Stimulated activated CD4-positive, alpha-beta T cell treated with anti-CD3 and anti-CD28 coated beads, Interleukin-1b, Interleukin-23, amount 100 ng/mL, for 24 hours (primary cell): Measurements from ENCODE around the gene S100A12.
"Not testable (repeated sequence)": the region's sequence is repeated elsewhere in the genome, so short reads cannot be mapped to it uniquely, and the experiment has no call there.

Experiments used
- DNase-seq, 4 experiments: peaks; one replicate each; pipeline ENCODE4 v3.0.0-alpha.2; 2020; ENCODE audit warnings: low read depth in 4 of 4, low spot score in 1 of 4

Gene S100A12

DNA sequence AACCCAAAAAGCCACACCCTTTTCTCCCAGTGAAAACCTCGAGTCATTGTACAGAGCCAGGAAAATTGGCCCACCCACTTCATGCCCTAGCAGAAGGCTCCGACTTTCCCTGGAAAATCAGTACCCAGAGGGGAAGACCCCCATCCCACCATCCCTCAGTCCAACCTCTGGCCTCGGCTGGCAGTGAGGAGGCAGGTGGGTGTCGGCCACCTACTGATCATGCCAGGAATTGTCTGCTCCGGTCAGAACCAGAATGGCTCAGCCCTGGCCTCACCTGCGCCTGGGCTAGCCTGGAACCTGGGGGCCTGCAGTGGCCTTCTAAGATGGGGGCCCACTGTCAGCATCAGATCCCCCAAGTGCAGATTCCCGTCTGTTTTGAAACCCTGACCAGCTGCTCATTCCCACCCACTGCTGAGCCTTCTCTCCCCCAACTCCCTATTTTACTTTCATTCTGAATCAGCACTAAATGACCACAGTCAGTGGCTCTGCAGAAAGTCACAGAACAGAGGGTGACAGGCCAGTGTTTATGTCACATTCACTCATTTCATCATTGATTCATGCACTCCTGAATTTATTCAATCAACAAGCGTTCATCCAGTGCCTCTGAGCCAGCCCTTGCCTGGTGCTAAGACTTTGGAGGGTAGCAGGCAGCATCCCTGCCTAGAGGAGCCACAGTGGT, 20.8 kb downstream of the S100A12 start:
- no peak for DNase-seq

DNA sequence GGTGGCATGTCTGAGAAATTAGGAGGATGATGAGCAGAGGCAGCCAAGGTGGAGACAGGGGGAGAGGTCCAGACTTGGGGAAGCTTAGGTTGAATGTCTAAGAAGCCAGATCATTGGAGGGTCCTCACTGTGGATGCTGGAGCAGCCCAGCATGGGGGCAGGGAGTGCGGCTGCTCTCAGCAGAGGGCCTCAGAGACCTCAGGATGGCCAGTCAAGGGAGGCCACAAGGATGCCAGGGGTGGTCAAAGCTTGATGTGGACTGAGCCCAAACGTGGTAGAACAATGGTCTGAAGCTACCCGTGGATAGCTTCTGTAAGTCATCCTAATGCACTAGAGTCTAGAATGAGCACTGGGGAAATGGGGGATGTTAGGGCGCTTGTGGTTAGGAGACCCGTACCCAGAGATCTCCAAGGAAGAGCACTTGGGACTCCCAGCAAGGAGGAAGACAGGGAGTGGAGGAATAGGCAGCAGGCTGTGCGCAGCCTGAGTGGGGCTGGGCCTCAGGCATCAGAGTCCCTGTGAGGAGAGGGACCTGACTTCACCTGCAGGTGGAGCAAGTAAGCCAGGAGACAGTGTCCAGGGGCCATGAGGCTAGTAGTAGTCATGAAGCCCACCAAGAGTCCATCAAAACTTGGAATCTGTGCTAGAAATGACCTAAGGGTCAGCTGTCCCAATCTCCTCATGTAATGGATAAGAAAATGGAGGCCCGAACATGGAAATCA, 22.0 kb downstream of the S100A12 start:
- DNase-seq = no peak

DNA sequence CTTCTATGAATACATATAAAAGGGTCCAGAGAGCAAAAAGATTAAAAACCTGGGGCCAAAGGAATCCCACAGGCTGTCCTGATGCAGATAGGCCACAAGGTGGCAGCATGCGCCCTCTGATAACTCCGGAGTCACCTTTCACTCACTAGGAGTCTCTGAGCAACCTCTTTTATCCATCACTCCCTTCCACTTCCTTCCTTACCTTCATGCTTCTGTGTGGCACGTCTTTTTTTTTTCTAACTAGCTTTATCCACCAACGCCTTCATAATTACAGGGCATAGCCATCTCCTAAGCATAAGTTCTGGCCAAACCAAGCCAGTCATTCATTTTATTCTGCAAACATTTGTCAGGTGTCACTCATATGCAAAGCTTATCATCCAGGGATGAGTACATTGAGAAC, 22.9 kb downstream of the S100A12 start:
- peak; percentile 26 to 49 (median 35) for DNase-seq

DNA sequence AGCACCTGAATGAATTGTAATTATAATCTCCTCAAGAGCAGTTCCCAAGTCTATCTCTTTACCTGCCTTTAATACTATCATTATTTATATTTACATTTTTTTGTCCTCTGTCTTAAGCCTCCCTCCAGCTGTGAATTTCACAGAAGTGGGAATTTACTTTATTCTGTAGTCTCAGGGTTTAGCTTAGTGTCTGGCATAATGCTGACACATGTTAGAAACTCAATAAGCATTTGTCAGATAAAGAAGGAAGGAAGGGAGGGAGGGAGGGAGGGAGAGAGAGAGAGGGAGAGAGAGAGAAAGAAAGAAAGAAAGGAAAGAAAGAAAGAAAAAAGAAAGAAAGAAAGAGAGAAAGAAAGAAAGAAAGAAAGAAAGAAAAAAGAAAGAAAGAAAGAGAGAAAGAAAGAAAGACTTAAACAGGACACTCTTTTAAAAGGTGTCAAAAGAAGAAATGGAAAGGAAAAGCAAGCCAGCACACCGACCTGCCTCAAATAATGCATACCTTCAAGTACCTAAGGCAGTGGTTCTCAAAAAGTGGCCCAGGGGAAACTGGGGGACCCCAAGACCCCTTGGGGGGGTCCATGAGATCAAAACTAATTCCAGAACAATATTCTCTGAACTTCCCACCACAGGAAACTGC, 25.0 kb downstream of the S100A12 start:
- DNase-seq = no peak

DNA sequence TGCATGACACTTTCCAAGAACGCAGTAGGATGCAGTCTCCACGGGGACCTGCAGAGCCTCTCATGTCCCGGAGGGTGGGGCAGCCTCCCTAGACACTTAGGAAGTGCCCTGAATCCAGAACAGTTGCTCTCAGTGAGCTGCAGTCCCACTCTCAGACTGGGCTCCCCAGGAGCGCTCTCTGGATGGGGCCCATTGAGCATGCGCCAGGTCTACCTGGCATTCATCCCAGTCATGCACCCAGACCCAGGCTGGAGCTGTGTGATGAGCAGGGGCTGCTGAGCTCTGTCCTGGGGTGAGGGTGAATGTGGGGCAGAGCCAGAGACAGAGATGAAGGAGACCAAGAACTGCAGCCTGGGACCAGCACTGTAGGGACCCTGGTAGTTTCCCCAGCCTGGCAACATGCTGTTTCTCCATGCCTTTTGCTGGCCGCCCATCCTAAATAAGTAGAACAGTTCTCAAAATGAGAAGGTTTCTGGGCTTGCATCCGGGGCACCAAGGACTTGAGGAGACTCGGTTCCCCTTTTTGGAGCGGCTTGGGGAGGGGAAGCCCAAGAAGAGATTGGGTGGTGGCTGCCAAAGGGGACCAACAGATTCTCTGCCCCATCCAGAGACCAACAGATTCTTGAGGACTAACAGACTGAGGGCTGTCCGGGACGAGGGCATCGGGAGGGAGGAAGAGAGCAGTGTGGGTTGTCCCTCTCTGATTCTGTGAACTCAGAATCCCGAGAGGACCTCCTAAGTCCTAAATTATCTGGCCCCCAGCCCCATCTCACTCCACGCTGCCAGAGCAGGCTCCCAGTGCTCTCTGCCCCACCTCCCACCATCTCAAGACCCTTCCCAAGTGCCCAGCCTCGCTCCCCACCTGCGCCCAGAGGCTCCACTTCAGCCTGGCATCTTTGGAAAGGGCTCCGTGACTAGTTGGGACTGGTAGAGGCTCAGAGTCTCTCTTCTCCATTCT, 25.8 kb downstream of the S100A12 start:
- DNase-seq = no peak

DNA sequence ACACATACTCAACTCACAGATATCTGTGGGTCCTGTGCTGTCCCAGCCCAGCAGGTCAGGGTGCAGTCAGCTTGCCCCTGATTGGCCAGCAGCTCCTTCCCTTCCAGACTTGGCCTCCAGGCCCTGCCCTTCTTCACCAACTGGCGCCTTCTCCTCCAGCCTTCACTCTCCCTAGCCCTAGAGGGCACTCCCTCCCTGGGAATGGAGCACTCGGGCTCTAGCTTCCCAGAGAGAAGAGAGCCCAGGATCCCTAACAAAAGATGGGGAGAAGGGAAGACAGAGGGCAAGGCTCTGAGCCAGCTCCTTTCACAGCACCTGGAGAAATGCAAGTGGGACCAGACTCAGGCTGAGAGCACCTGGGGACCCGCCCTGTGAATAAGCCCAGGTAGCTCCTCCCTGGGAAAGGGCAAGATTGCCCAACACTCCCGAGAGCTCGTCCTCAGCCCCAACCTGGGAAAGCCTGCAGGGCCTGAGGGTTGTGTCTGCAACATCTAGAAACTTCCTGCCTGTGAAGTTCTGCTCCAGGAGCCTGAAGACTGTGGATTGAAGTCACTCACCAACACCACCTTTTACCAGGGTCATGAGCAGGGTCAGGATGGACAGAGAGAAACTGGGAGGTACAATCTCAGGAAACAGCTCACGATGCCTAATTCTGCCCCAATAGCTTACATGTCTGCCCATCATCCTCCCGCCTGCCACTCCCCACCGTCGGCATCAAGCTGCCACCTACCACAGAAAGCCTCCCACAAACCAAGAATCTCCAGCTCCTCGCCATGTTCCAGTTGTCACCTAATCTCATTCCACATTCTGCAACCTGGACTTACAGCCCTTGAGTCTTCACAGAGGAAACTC, 26.7 kb downstream of the S100A12 start, which contains the start of gene PGLYRP4:
PGLYRP4 (minus strand) TSS at position 331 of the 852 bp plus-strand sequence. CDS start 909 bp downstream, outside the sequence.
- no peak for DNase-seq

DNA sequence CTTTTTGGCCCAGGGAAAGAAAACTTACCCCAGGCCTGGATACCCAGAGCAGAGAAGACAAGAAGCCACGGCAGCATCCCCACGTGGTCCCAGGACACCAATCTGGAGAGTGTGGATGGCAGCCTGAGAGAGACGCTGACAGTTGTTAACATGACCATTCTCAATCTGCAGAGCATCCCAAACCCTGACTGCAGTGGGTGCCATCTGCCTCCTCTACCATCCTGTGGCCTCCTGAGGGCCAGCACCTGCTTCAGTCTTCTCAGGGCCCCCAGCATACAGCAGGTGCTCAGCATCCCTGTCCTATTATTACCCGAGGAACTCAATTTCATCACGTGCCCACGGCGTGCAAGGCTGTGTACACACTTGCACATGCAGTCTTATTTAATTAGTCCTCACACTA, 27.6 kb downstream of the S100A12 start:
- DNase-seq = no peak

DNA sequence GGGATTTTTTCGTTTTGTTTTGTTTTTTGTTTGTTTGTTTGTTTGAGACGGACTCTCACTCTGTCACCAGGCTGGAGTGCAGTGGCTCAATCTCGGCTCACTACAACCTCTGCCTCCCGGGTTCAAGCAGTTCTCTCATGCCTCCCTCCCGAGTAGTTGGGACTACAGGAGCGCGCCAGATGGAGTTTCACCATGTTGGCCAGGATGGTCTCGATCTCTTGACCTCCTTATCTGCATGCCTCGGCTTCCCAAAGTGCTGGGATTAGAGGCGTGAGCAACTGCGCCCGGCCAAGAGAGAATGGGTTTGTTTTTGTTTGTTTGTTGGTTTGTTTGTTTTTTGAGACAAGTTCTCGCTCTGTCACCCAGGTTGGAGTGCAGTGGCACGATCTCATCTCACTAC, 28.4 kb downstream of the S100A12 start:
- not testable (repeated sequence) for DNase-seq

DNA sequence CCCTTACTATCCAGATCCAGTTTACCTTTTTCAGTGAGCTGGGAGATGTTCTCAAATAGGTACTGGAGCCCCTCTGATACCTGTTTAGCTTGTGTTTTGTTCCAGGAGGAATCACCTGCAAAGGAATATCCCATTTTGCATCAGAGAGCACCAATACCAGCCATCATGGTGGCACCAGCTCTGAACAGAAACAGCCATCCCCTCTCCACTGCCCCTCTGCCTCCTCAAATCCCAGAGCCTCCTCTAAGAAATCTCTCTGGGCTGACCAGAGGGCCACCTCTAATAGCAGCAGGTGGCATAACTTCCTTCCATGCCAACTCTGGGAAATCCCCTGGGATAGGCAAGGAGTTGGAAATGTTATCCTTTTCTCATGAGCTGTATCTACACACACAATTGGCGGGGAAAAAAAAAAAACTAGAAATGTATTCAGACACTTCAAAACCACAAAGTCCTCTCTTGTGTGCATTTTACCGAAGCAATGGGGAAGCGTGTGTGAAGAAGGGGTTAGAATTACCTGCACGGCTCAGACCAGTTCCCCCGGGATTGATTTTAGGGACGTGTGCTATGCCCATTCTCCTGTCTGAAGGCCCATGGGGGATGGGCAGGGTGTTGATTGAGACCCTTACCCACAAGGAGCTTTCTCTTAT, 29.2 kb downstream of the S100A12 start:
- DNase-seq = no peak

DNA sequence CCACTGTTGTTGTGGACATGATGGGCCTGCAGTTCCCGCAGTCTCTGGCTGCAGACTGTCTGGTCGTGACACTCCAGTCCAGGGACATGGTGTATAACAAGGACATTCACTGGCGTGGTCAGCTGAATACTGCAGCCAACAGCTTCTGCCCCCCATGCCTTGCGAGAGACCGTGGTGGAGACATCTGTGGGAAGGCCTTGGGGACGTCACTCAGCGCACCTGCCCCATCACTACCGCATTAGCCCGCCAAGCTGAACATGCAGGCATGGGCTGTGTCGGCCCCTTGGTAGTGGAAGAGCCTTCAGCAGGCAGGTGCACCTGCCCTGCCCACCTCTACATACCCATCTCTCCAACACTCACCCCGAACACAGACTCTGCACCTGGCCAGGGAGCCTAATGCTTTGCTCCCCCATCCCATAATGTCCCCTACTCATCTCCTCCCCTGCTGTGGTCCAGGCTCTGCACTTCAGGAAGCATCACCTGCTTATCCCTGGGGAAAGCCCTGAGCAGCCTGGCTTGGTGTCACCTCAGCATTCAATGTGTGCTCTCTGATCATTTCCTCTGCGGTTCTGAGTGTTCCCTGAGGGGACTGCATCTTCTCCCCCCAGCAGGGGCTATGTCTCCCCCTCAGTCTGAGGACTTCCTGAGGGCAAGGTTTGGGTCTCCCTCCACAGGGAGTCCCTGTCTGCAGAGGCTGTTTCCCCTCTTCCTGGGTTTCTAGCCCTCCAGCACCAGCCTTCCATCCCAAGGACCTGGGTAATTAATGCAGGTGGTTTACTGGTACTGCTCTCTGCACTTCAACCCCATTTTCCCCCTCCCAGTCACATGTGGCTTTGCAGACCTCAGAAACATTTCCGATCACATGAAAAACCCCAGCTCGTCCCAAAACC, 30.0 kb downstream of the S100A12 start:
- DNase-seq = no peak

DNA sequence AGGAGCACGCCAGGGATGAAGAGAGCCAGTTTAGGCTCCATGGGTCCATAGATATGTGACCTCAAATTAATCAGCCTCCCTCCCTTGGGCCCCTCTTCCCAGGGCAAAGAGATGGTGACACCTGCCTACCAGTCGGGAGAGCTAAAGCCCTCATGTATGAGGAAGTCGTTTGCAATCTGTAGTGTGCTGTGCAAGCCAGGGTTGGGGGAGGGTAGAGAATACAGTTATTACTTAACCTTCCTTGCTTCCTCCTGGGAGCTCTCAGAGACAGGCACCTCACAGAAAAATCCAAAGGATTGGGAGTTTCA, 30.7 kb downstream of the S100A12 start:
- no peak for DNase-seq

DNA sequence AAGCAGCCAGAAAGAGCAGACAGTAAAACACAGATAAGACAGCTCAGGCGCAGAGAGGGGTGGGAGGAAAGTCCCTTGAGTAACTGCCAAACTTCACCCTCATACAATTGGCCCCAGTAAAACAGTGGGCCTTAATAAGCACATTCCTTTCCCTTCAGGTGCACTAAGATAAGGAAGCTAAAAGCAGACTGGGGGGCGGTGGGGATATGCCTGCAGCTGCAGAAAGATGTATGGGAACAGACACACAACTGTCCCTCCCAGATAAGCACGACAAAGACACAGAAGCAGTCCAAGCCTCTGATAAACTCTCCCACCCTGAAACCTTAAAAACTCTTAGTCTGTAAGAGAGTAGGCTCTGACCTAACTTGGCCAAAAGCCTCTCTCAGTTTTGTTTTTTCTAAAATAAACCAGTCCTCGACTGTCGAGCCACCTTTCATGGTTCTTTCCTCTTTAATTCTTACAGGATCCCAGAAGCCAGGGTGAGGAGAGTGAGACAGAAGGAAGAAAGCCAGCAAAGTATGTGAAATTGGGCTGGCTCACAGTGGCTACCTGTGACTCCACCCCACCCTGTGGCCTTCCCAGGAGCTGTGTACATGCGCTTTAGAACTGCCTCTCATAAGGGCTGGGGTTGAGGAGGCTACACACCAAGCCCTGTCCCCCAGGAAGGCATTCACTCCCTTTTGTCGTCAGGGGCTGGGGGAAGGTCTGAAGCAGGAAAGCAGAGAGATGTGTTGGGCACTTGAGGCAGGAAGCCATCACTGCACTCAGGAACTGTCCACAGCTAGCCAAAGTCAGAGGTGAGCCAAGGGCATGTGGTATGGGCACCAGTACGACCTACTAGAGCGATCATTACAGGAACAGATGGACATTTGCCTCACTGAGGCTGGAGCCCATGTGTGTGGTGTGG, 31.4 kb downstream of the S100A12 start:
- DNase-seq = no peak

DNA sequence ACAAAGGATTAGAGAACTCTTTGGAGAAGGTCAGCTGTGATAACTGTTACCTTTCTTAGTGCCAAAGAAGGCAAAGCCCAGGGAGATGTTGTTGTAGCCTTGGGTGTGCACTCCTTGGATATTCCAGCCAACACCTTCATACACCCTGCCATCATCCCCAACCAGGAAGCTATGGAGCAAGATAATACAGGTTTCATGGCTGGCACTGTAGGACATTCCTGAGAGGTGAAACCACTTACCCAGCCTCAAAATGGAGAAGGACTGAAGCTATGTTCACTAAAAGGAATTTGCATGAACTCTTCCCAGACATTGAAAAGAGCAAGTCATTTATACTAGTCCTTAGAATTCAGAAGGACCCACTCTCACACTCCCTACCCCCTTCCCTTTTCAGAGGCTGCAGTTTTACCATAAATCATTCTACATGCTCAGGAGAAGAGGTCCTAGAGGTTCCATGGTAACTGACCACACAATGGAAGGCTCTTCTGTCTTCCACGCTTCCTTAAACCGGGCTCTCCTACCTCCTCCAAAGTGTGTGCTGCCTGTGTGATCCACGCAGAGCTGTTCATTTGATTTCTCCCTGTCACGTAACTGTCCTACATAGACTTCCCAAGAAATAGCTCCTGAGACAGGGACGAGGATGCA, 32.3 kb downstream of the S100A12 start:
- DNase-seq = no peak

DNA sequence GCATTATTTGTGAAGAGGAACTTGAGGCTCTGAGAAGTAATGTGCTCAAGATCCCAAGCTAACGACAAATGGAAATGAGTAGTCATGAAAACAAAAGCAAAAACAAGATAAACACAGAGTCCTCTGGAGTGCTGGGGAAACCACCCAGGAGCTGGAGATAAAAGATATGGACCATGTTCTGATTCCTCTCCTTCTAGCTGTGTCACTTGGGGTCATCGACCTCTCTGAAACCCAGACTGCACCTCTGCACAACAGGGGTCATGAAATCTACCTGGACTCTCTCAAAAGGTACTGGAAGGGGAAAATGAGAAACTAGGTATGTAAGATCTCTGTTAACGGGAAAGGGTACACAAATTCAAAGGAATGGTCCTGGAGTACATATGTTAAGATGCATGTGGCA, 33.2 kb downstream of the S100A12 start:
- DNase-seq = no peak

DNA sequence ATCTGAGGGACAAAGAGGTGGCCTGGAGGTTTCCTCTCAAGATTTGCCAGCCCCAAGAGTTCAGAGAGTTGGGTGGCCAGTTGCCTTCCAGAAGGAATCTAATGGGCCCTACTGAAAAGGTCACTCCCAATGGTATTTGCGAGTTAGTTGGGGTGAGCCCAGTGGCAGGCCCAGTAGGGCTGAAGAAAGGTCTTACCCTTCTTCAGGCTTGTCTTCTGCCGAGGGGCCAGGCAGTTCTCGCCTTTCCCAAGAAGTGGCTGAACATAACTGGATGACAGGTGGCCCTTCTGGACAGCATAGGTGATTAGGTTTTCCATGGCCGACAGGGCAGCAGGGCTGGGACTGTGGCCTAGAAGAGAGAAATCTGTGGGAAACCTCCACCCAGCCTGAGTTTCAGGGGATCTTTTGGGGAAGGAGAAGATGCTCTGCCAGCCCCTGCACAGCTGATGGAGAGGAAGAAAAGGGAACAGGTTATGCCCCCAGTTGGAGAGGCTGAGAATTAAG, 33.9 kb downstream of the S100A12 start:
- no peak for DNase-seq

DNA sequence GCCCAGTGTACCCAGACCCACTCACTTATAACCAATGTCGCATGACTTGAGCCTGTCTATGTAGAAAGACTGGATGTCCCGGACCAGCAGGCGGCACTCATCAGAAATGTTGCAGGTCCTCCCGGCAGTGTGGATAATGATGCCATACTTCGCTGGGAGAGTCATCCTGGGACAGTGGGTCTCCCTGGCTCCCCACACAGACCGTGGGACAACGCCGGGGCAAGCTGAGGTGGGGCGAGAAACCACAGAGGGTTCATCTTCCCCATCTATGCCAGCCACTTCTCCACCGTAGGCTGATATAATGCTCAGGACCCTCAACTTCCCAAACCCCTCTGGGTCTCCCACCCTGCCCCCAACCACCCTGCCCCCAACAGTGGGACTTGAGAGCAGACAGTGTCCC, 35.1 kb downstream of the S100A12 start:
- no peak for DNase-seq

DNA sequence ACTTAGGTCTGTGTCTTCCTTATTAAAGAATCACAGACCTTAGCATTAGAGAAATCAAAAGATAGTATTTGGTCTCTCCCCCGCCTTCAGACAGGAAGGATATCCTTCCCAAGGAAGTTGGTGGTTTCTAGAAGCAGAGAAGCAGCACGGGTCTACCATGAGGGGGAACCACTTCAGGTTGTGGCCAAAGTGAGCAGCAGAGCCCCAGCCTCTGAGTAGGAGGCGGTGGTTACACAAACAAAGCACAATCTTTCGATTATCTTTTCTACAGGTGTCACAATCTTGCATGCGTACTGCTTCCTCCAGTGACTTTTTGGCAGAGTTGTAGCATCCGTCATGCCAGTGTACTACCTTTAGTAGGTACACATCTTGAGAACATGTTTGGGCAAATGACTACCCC, 35.6 kb downstream of the S100A12 start:
- no peak for DNase-seq
